ENCODE results near the gene SNRPN. TPM values are rescaled to one million over a fixed set of nuclear protein-coding genes. Genes with fewer than 3 reads are reported as not detected.

Gene SNRPN
- total RNA-seq, 1 donor = 117 TPM

GRCh38 chr15:24940236-24940635 is 14.6 kb upstream of the SNRPN start:
- Histone ChIP-seq H3K27ac (ENCODE audit: low read depth, low read length) (no peak overlapping the region), H2AFZ (ENCODE audit: low read length) (no peak overlapping the region), H3K9me3 (ENCODE audit: low read depth, low read length) (no peaks in the 10 kb centered on the region), H3K4me3 (ENCODE audit: insufficient read depth, low read length) (no peak overlapping the region), H3K4me1 (ENCODE audit: insufficient read depth, low read length) (no peaks in the 10 kb centered on the region), H3K79me2 (ENCODE audit: insufficient read depth, low read length) (no peaks in the 10 kb centered on the region), H3K36me3 (ENCODE audit: insufficient read depth, low read length) (no peaks in the 10 kb centered on the region), H3K27me3 (ENCODE audit: insufficient read depth, low read length) (no peaks in the 10 kb centered on the region), H4K20me1 (ENCODE audit: insufficient read depth, low read length) (no peaks in the 10 kb centered on the region), H3K4me2 (ENCODE audit: insufficient read depth, low read length) (no peak overlapping the region)
- no peak for DNase-seq (ENCODE audit: insufficient read length, low spot score, missing footprints)
- no peak for TF ChIP-seq CTCF (IDR thresholded peaks at IDR 0.05; ENCODE audit: extremely low read depth, low read depth, low read length)

- no peak for DNase-seq (ENCODE audit: insufficient read length, low spot score, missing footprints)
- no peak for TF ChIP-seq CTCF (IDR thresholded peaks at IDR 0.05; ENCODE audit: extremely low read depth, low read depth, low read length)
- H2AFZ ChIP-seq (ENCODE audit: low read length) = no peak overlapping the region
These were observed 11.4 kb upstream of the SNRPN start for GRCh38 chr15:24943361-24943760.

GRCh38 chr15:24944954-24945353 is 9.8 kb upstream of the SNRPN start:
- no peaks in the 10 kb centered on the region for H3K36me3 ChIP-seq (ENCODE audit: insufficient read depth, low read length)
- H3K9me3 ChIP-seq (ENCODE audit: low read depth, low read length) = no peaks in the 10 kb centered on the region
- no peak for TF ChIP-seq CTCF (IDR thresholded peaks at IDR 0.05; ENCODE audit: extremely low read depth, low read depth, low read length)
- no peak overlapping the region for H3K27ac ChIP-seq (ENCODE audit: low read depth, low read length)
- H3K4me3 ChIP-seq (ENCODE audit: insufficient read depth, low read length) = no peak overlapping the region
- DNase-seq (ENCODE audit: insufficient read length, low spot score, missing footprints) = no peak
- H3K4me1 ChIP-seq (ENCODE audit: insufficient read depth, low read length) = no peaks in the 10 kb centered on the region
- H3K4me2 ChIP-seq (ENCODE audit: insufficient read depth, low read length) = no peak overlapping the region
- no peaks in the 10 kb centered on the region for H4K20me1 ChIP-seq (ENCODE audit: insufficient read depth, low read length)
- H3K79me2 ChIP-seq (ENCODE audit: insufficient read depth, low read length) = no peaks in the 10 kb centered on the region
- no peak overlapping the region for H2AFZ ChIP-seq (ENCODE audit: low read length)
- no peaks in the 10 kb centered on the region for H3K27me3 ChIP-seq (ENCODE audit: insufficient read depth, low read length)

More at GRCh38 chr15:24943361-24943760, 11.4 kb upstream of the SNRPN start:
- Histone ChIP-seq H3K4me1 (ENCODE audit: insufficient read depth, low read length) (no peaks in the 10 kb centered on the region), H3K79me2 (ENCODE audit: insufficient read depth, low read length) (no peaks in the 10 kb centered on the region), H3K9me3 (ENCODE audit: low read depth, low read length) (no peaks in the 10 kb centered on the region), H3K4me3 (ENCODE audit: insufficient read depth, low read length) (no peak overlapping the region), H3K27me3 (ENCODE audit: insufficient read depth, low read length) (no peaks in the 10 kb centered on the region), H3K27ac (ENCODE audit: low read depth, low read length) (no peak overlapping the region), H4K20me1 (ENCODE audit: insufficient read depth, low read length) (no peaks in the 10 kb centered on the region), H3K4me2 (ENCODE audit: insufficient read depth, low read length) (no peak overlapping the region), H3K36me3 (ENCODE audit: insufficient read depth, low read length) (no peaks in the 10 kb centered on the region)

GRCh38 chr15:24945711-24946110 is 9.1 kb upstream of the SNRPN start:
- H2AFZ ChIP-seq (ENCODE audit: low read length) = no peak overlapping the region
- no peaks in the 10 kb centered on the region for H3K4me1 ChIP-seq (ENCODE audit: insufficient read depth, low read length)
- H3K4me3 ChIP-seq (ENCODE audit: insufficient read depth, low read length) = no peak overlapping the region
- no peaks in the 10 kb centered on the region for H3K36me3 ChIP-seq (ENCODE audit: insufficient read depth, low read length)
- no peaks in the 10 kb centered on the region for H3K27me3 ChIP-seq (ENCODE audit: insufficient read depth, low read length)
- H3K79me2 ChIP-seq (ENCODE audit: insufficient read depth, low read length) = no peaks in the 10 kb centered on the region
- no peak for DNase-seq (ENCODE audit: insufficient read length, low spot score, missing footprints)
- no peaks in the 10 kb centered on the region for H4K20me1 ChIP-seq (ENCODE audit: insufficient read depth, low read length)
- no peak overlapping the region for H3K4me2 ChIP-seq (ENCODE audit: insufficient read depth, low read length)
- H3K9me3 ChIP-seq (ENCODE audit: low read depth, low read length) = no peaks in the 10 kb centered on the region
- TF ChIP-seq CTCF (IDR thresholded peaks at IDR 0.05; ENCODE audit: extremely low read depth, low read depth, low read length) = no peak
- no peak overlapping the region for H3K27ac ChIP-seq (ENCODE audit: low read depth, low read length)
